K562 (cell line): ENCODE data around the gene FAM199X. TPM values are rescaled to one million over a fixed set of nuclear protein-coding genes. Genes with fewer than 3 reads are reported as not detected.

ENCODE experiments used
- ATAC-seq: fragments of 200-7000 bp; cut with Tn5 transposase; 3 replicates; pipeline ENCODE4 v1.9.1; 2020; ENCODE audit warnings: moderate library complexity
- BruUV-seq: library from RNA; stranded (reverse); fragments of 400-500 nt; replicated peaks from 2 replicates; lab custom pipeline; 2021; lab: Mats Ljungman, UMichigan
- CTCF ChIA-PET: fragments of 300-600 bp; formaldehyde crosslinking; extraction: SDS; loops from one replicate; lab custom pipeline; 2021; ENCODE audit warnings: low intra/inter-chr PET ratio; lab: Yijun Ruan, JAX
- POLR2A ChIA-PET: fragments of 300-600, 350-650 bp; sonication (Branson Sonifier 250); formaldehyde crosslinking; extraction: SDS; loops from one replicate; lab custom pipeline; 2021; ENCODE audit warnings: antibody characterized with exemption, inconsistent platforms; lab: Yijun Ruan, JAX
- DNase-seq, 4 experiments: peaks; one replicate each; pipeline versions ENCODE4 v3.0.0 to v3.0.0-alpha.2; 2011 to 2018; ENCODE audit warnings: low spot score in 3 of 4, mixed read lengths in 3 of 4; ENCODE audit errors: extremely low read depth in 1 of 4
- FAIRE-seq: peaks from 2 replicates; lab custom pipeline; 2011; peaks lifted over from hg19 to GRCh38; lab: Jason Lieb, UNC
- H2AFZ ChIP-seq: 2 replicates; pipeline ENCODE4 v1.6.0; 2011; ENCODE audit warnings: low read depth, low read length, control low read depth, inconsistent platforms
- H3K27ac ChIP-seq: fragments of 200-600 bp; 3 replicates; pipeline ENCODE4 v1.8.0; 2011; ENCODE audit warnings: low read depth, mild to moderate bottlenecking, control low read depth, inconsistent platforms, low read length, moderate library complexity, mixed read lengths; ENCODE audit errors: extremely low read depth
- H3K27me3 ChIP-seq, 2 experiments: fragments of 300-600 bp in 1 of 2; 2 replicates in 1 of 2; 3 replicates in 1 of 2; pipeline versions ENCODE4 v1.6.0 to v1.8.0; 2011; ENCODE audit warnings: inconsistent platforms in 2 of 2, low read length in 2 of 2, mild to moderate bottlenecking in 1 of 2, mixed read lengths in 1 of 2, moderate library complexity in 1 of 2; ENCODE audit not compliant: control insufficient read depth in 2 of 2, insufficient read depth in 2 of 2
- H3K36me3 ChIP-seq: fragments of 300-600 bp; 3 replicates; pipeline ENCODE4 v1.8.0; 2011; ENCODE audit warnings: mild to moderate bottlenecking, low read length, inconsistent platforms; ENCODE audit not compliant: control insufficient read depth, insufficient read depth
- H3K4me1 ChIP-seq, 2 experiments: fragments of 200-600 bp in 1 of 2; replicated peaks in 1 of 2; 2 replicates in 1 of 2; 3 replicates in 1 of 2; pipeline versions ENCODE4 v1.5.1 to v1.8.0; 2011; ENCODE audit warnings: inconsistent platforms in 2 of 2, low read length in 2 of 2, mild to moderate bottlenecking in 1 of 2, mixed read lengths in 1 of 2, moderate library complexity in 1 of 2; ENCODE audit not compliant: control insufficient read depth in 2 of 2, insufficient read depth in 2 of 2
- H3K4me2 ChIP-seq: 2 replicates; pipeline ENCODE4 v1.6.1; 2011; ENCODE audit warnings: low read length, control low read depth, inconsistent platforms, mixed read lengths; ENCODE audit not compliant: insufficient read depth
- H3K4me3 ChIP-seq: fragments of 200-600 bp; sonication (generic), shearing (Covaris generic); 2 replicates; pipeline ENCODE4 v1.5.1; 2016; ENCODE audit warnings: control low read depth, inconsistent platforms
- H3K79me2 ChIP-seq: fragments of 200-600 bp; 3 replicates; pipeline ENCODE4 v1.8.0; 2011; ENCODE audit warnings: low read length, inconsistent platforms; ENCODE audit not compliant: control insufficient read depth, insufficient read depth
- H3K9ac ChIP-seq, 2 experiments: 2 replicates each; pipeline versions ENCODE4 v1.6.0 to v1.6.1; 2011; ENCODE audit warnings: low read depth in 2 of 2, low read length in 2 of 2, control low read depth in 1 of 2, inconsistent platforms in 1 of 2, mild to moderate bottlenecking in 1 of 2, mixed read lengths in 1 of 2; ENCODE audit not compliant: insufficient read depth in 1 of 2
- H3K9me1 ChIP-seq: one replicate; pipeline ENCODE4 v1.6.0; 2011; ENCODE audit warnings: inconsistent platforms, mild to moderate bottlenecking, low read length, moderate library complexity; ENCODE audit not compliant: control insufficient read depth, insufficient read depth
- H3K9me3 ChIP-seq: replicated peaks from 2 replicates; pipeline ENCODE4 v1.5.1; 2011; ENCODE audit warnings: low read depth, low read length, inconsistent platforms; ENCODE audit not compliant: control insufficient read depth, insufficient read depth
- H4K20me1 ChIP-seq: replicated peaks from 2 replicates; pipeline ENCODE4 v1.6.1; 2011; ENCODE audit warnings: low read length, inconsistent platforms, mixed read lengths; ENCODE audit not compliant: control insufficient read depth, insufficient read depth
- ARID1B ChIP-seq: fragments of 450-650 bp; IDR thresholded peaks from 2 replicates; pipeline ENCODE4 v1.6.1; 2016; ENCODE audit warnings: antibody characterized with exemption, mild to moderate bottlenecking, inconsistent platforms
- BHLHE40 ChIP-seq: IDR thresholded peaks from 2 replicates; pipeline ENCODE4 v1.6.1; 2011; ENCODE audit warnings: low read length, improper control_type of control experiment
- CREB1 ChIP-seq, 2 experiments: sonication (generic) in 1 of 2; formaldehyde crosslinking in 1 of 2; IDR thresholded peaks; 2 replicates each; pipeline versions ENCODE4 v1.6.1 to v1.8.0; 2012 to 2022; ENCODE audit warnings: inconsistent platforms in 1 of 2, mild to moderate bottlenecking in 1 of 2, missing genetic modification reagents in 1 of 2, moderate library complexity in 1 of 2
- ERF ChIP-seq: fragments of 450-650 bp; formaldehyde crosslinking; IDR thresholded peaks from 2 replicates; pipeline ENCODE4 v1.4.0; 2020; ENCODE audit warnings: mild to moderate bottlenecking, mixed read lengths
- ESRRA ChIP-seq: fragments of 450-650 bp; IDR thresholded peaks from 2 replicates; pipeline ENCODE4 v1.6.1; 2014; ENCODE audit warnings: low read depth, mild to moderate bottlenecking, moderate library complexity, borderline replicate concordance
- EZH2 ChIP-seq: IDR thresholded peaks from 2 replicates; pipeline ENCODE4 v1.6.1; 2012; ENCODE audit warnings: low read depth, mild to moderate bottlenecking, inconsistent platforms, low read length, borderline replicate concordance
- GATAD2A ChIP-seq: fragments of 450-650 bp; IDR thresholded peaks from 2 replicates; pipeline ENCODE4 v1.6.1; 2017
- KLF16 ChIP-seq: IDR thresholded peaks from 2 replicates; pipeline ENCODE4 v1.6.1; 2016; ENCODE audit warnings: antibody characterized with exemption
- LEF1 ChIP-seq: fragments of 450-650 bp; IDR thresholded peaks from 2 replicates; pipeline ENCODE4 v1.6.1; 2016; ENCODE audit warnings: mild to moderate bottlenecking
- PBX2 ChIP-seq, 2 experiments: IDR thresholded peaks in 1 of 2; conservative IDR thresholded peaks in 1 of 2; 2 replicates each; pipeline ENCODE4 v1.6.1; 2016; ENCODE audit warnings: low read depth in 2 of 2, mild to moderate bottlenecking in 1 of 2, missing compliant biosample characterization in 1 of 2, missing genetic modification characterization in 1 of 2, moderate library complexity in 1 of 2
- RNF2 ChIP-seq: sonication (generic); IDR thresholded peaks from 2 replicates; pipeline ENCODE4 v1.6.1; 2016
- SNAPC5 ChIP-seq: fragments of 250-450 bp; sonication (Bioruptor Pico); IDR thresholded peaks from 2 replicates; pipeline ENCODE4 v1.8.0; 2021; ENCODE audit warnings: moderate library complexity, mild to moderate bottlenecking, inconsistent platforms
- ZNF121 ChIP-seq: sonication (generic); formaldehyde crosslinking; conservative IDR thresholded peaks from 2 replicates; pipeline ENCODE4 v1.8.0; 2022; ENCODE audit warnings: missing genetic modification reagents
- ZNF384 ChIP-seq: IDR thresholded peaks from 2 replicates; pipeline ENCODE4 v1.6.1; 2012; ENCODE audit warnings: low read depth, low read length, improper control_type of control experiment
- WGBS: fragments of 100-300 bp; shearing (Covaris generic); methylation state at CpG from one replicate; pipeline ENCODE4 v1.1.6; 2016; ENCODE audit warnings: low coverage, mixed read lengths; ENCODE audit not compliant: insufficient coverage; ENCODE audit errors: missing lambda C conversion rate; 5-methylcytosine and 5-hydroxymethylcytosine counted together
- in situ Hi-C: fragments of 300-500 bp; cut with MboI; formaldehyde crosslinking; loops from 4 replicates; pipeline ENCODE4 v1.15.0; 2018; ENCODE audit warnings: inconsistent platforms, mixed read lengths
- intact Hi-C: fragments of 100-400 bp; cut with micrococcal nuclease; formaldehyde crosslinking; loops from 2 replicates; pipeline ENCODE4 v1.14.2; 2022
- polyA plus RNA-seq, 8 experiments: library from polyadenylated mRNA; depleted of rRNA in 4 of 8; stranded (reverse) in 5 of 8; unstranded in 3 of 8; fragments of >200 nt; fragmentation: Nextera tagmentation in 2 of 8; fragmentation: Illumina TruSeq in 1 of 8; extraction: Ambion mirVana in 2 of 8; extraction: Trizol in 1 of 8; gene quantifications; 2 replicates each; pipeline versions ENCODE4 v1.2.1 to v1.2.3, GENCODE V29; 2011 to 2014; ENCODE audit warnings: inconsistent platforms in 1 of 8, missing spikeins in 1 of 8
- total RNA-seq, 7 experiments: library from RNA; depleted of rRNA in 6 of 7; stranded (reverse); fragments of >200 nt in 6 of 7; fragmentation: Illumina TruSeq in 2 of 7; extraction: Trizol in 2 of 7; gene quantifications; 2 replicates each; pipeline versions ENCODE4 v1.2.1 to v1.2.3, GENCODE V29; 2011 to 2021; ENCODE audit warnings: low replicate concordance in 1 of 7

The FAM199X gene
- total and polyA plus RNA-seq, 9 of the 15 experiments (the other 6 are each of a cell fraction or from before 2014, with no cell fraction given), result 4.6 to 22.2 (median 13.7) TPM

GRCh38 chrX:104173841-104174240 is 7.6 kb downstream of the FAM199X start:
- Histone ChIP-seq H3K4me2 (no peak overlapping the region), H3K9me1 (no peaks in the 10 kb centered on the region), H3K4me3 (no peak overlapping the region), H3K9me3 (no peaks in the 10 kb centered on the region), H3K4me1 (peaks cover 0 to 4% of the 10 kb centered on the region in 2 experiments; a peak in 3 of 5 replicates), H3K9ac (no peak overlapping the region), H3K36me3 (peaks cover 44% of the 10 kb centered on the region; the same call in 2 of the 3 replicates), H4K20me1 (0 out of 2 replicates have a peak, but pooled peaks cover 3% of the 10 kb centered on the region), H2AFZ (no peak overlapping the region), H3K27ac (no peak overlapping the region), H3K27me3 (no peaks in the 10 kb centered on the region), H3K79me2 (peaks cover 66% of the 10 kb centered on the region)
- 95% methylated on average over 4 of the region's 6 CpGs for WGBS
- in situ Hi-C loops, result no loop called here
- FAIRE-seq, result no peak
- no peak for DNase-seq
- POLR2A ChIA-PET, result no interaction called here
- CTCF ChIA-PET, result no interaction called here
- TF ChIP-seq ZNF121 (CRISPR knock-in tag) (no peak), BHLHE40 (no peak), GATAD2A (no peak), PBX2 (CRISPR knock-in tag; IDR thresholded peaks at IDR 0.05; ENCODE audit: low read depth) (no peak), PBX2 (tag; conservative IDR thresholded peaks at IDR 0.05; ENCODE audit: low read depth) (no peak), LEF1 (no peak), ERF (no peak), KLF16 (no peak), ARID1B (no peak), CREB1 (IDR thresholded peaks at IDR 0.05) (no peak), CREB1 (CRISPR knock-in tag; IDR thresholded peaks at IDR 0.05) (no peak), RNF2 (no peak), EZH2 (no peak), SNAPC5 (CRISPR knock-in tag) (no peak), ESRRA (no peak), ZNF384 (no peak)
- no peak for ATAC-seq
- intact Hi-C loops, result no loop called here
- no TSS peak for BruUV-seq
